Stimulated activated naive CD4-positive, alpha-beta T cell (primary cell): ENCODE results near the gene ZNF606.

Source experiments
- DNase-seq, 6 experiments: peaks; one replicate each; lab custom pipeline; 2025; lab: John Stamatoyannopoulos, UW

ZNF606 gene

GRCh38 chr19:57934820-57935665, 67.6 kb downstream of the ZNF606 start, which contains the start of gene ZNF418:
Gene ZNF418 (minus strand): TSS chr19:57935402. CDS start chr19:57933822, 1,580 bp downstream.
- DNase-seq, result peak in 4 of 6 experiments; percentile 2 to 30 (median 21)

- DNase-seq, result no peak
These were observed 75.0 kb downstream of the ZNF606 start for GRCh38 chr19:57927587-57927986.
